ENCODE measurements around the gene VEGFB.

DNA sequence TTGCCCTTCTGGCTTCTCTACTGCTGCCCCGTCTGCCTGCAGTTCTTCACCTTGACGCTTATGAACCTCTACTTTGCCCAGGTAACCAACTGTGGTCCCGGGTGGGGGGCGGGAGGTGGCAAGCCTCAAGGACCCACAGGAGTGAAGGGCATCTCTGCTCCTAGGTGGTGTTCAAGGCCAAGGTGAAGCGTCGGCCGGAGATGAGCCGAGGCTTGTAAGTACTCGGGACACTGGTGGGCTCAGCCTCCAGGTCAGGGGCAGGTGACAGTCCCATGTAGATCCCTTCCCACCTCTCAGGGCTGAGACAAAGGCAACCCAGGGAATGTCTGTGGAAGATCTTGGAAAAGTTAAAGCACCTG is 52.4 kb downstream of the VEGFB start:
- TF ChIP-seq POLR2AphosphoS5 (IDR thresholded peaks at IDR 0.05; ENCODE audit: low read depth, low read length) (no peak), TAF1 (IDR thresholded peaks at IDR 0.05; ENCODE audit: borderline replicate concordance, insufficient read depth, low read length) (no peak), SIN3A (IDR thresholded peaks at IDR 0.05; ENCODE audit: borderline replicate concordance, insufficient read depth, low read length) (no peak), FOXP2 (optimal IDR thresholded peaks at IDR 0.05; ENCODE audit: borderline replicate concordance, extremely low read depth, extremely low read length, insufficient read depth) (no peak)
- TF ChIP-seq, protein P1, sequence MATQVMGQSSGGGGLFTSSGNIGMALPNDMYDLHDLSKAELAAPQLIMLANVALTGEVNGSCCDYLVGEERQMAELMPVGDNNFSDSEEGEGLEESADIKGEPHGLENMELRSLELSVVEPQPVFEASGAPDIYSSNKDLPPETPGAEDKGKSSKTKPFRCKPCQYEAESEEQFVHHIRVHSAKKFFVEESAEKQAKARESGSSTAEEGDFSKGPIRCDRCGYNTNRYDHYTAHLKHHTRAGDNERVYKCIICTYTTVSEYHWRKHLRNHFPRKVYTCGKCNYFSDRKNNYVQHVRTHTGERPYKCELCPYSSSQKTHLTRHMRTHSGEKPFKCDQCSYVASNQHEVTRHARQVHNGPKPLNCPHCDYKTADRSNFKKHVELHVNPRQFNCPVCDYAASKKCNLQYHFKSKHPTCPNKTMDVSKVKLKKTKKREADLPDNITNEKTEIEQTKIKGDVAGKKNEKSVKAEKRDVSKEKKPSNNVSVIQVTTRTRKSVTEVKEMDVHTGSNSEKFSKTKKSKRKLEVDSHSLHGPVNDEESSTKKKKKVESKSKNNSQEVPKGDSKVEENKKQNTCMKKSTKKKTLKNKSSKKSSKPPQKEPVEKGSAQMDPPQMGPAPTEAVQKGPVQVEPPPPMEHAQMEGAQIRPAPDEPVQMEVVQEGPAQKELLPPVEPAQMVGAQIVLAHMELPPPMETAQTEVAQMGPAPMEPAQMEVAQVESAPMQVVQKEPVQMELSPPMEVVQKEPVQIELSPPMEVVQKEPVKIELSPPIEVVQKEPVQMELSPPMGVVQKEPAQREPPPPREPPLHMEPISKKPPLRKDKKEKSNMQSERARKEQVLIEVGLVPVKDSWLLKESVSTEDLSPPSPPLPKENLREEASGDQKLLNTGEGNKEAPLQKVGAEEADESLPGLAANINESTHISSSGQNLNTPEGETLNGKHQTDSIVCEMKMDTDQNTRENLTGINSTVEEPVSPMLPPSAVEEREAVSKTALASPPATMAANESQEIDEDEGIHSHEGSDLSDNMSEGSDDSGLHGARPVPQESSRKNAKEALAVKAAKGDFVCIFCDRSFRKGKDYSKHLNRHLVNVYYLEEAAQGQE (IDR thresholded peaks at IDR 0.05; ENCODE audit: insufficient read depth in 1 of 2, low read depth in 2 of 2, low read length in 2 of 2), result no peak

Measured in PFSK-1 (cell line).